Muscle of leg (tissue), 11 donors: ENCODE results near the gene FASTKD1. TPM values are rescaled to one million over a fixed set of nuclear protein-coding genes. Genes with fewer than 3 reads are reported as not detected.
A peak's percentile ranks its signal among the peaks of the same experiment; 100 is the strongest.

Experiments
- DNase-seq: peaks from one replicate; pipeline ENCODE4 v3.0.0; 2013
- H3K27ac ChIP-seq: one replicate; pipeline ENCODE4 v1.5.1; 2013; ENCODE audit warnings: mild to moderate bottlenecking, low read length, control low read depth
- H3K27me3 ChIP-seq: one replicate; pipeline ENCODE4 v1.6.1; 2013; ENCODE audit warnings: low read length; ENCODE audit not compliant: control insufficient read depth, insufficient read depth
- H3K36me3 ChIP-seq: one replicate; pipeline ENCODE4 v1.6.1; 2013; ENCODE audit warnings: low read length; ENCODE audit not compliant: control insufficient read depth, insufficient read depth
- H3K4me1 ChIP-seq: one replicate; pipeline ENCODE4 v1.6.1; 2013; ENCODE audit warnings: low read length; ENCODE audit not compliant: control insufficient read depth, insufficient read depth
- H3K4me3 ChIP-seq: one replicate; pipeline ENCODE4 v1.5.1; 2013; ENCODE audit warnings: low read length, control low read depth
- H3K9me3 ChIP-seq: replicated peaks from 2 replicates; pipeline ENCODE4 v1.6.1; 2013; ENCODE audit warnings: low read depth, low read length; ENCODE audit not compliant: control insufficient read depth
- WGBS: methylation state at CpG from one replicate; pipeline ENCODE4 v1.1.5; 2013; ENCODE audit warnings: missing lambda C conversion rate; ENCODE audit not compliant: insufficient coverage; 5-methylcytosine and 5-hydroxymethylcytosine counted together
- polyA plus RNA-seq, 8 donors: library from polyadenylated mRNA; unstranded; fragments of 120-200 nt; gene quantifications; one replicate each; pipeline versions ENCODE4 v1.2.1 to v1.2.3, GENCODE V29; 2013; ENCODE audit warnings: inconsistent platforms in 1 of 8, low replicate concordance in 1 of 8; ENCODE audit not compliant: insufficient read length in 8 of 8, insufficient read depth in 1 of 8
- total RNA-seq: library from RNA; stranded (reverse); fragments of 120-200 nt; gene quantifications from one replicate; pipeline ENCODE4 v1.2.4, GENCODE V29; 2013

The FASTKD1 gene
- total and polyA plus RNA-seq, 9 donors = 12.0 to 28.8 (median 20.1) TPM

- H3K4me3 ChIP-seq = peak overlapping the region; percentile 54
- no peaks in the 10 kb centered on the region for H3K27me3 ChIP-seq
- H3K4me1 ChIP-seq = no peaks in the 10 kb centered on the region
- no CpG with 5 or more reads among the region's 2 CpGs for WGBS
- H3K27ac ChIP-seq = peak overlapping the region; percentile 95
- H3K9me3 ChIP-seq = no peaks in the 10 kb centered on the region
- DNase-seq = no peak
- peaks cover 6% of the 10 kb centered on the region for H3K36me3 ChIP-seq
Measured at GRCh38 chr2:169512525-169512924, 61.1 kb downstream of the FASTKD1 start.

GRCh38 chr2:169511818-169512217 lies 61.8 kb downstream of the FASTKD1 start:
- peak; percentile 27 for DNase-seq
- Histone ChIP-seq H3K27ac (peak overlapping the region; percentile 95), H3K4me1 (no peaks in the 10 kb centered on the region), H3K36me3 (peaks cover 2% of the 10 kb centered on the region), H3K4me3 (peak overlapping the region; percentile 54), H3K9me3 (no peaks in the 10 kb centered on the region), H3K27me3 (no peaks in the 10 kb centered on the region)
- WGBS = no CpG with 5 or more reads among the region's 1 CpG

GRCh38 chr2:169510496-169510895 lies 63.2 kb downstream of the FASTKD1 start:
- no peaks in the 10 kb centered on the region for H3K27me3 ChIP-seq
- H3K27ac ChIP-seq = peak overlapping the region; percentile 95
- DNase-seq = no peak
- peaks cover 2% of the 10 kb centered on the region for H3K36me3 ChIP-seq
- no peaks in the 10 kb centered on the region for H3K9me3 ChIP-seq
- peak overlapping the region; percentile 54 for H3K4me3 ChIP-seq
- H3K4me1 ChIP-seq = no peaks in the 10 kb centered on the region
- 85% methylated on average over 3 of the region's 4 CpGs for WGBS

GRCh38 chr2:169509955-169510354 lies 63.7 kb downstream of the FASTKD1 start:
- DNase-seq = no peak
- no peaks in the 10 kb centered on the region for H3K27me3 ChIP-seq
- H3K9me3 ChIP-seq = no peaks in the 10 kb centered on the region
- no peaks in the 10 kb centered on the region for H3K36me3 ChIP-seq
- peak overlapping the region; percentile 95 for H3K27ac ChIP-seq
- WGBS = 98% methylated on average over 5 of the region's 8 CpGs
- H3K4me3 ChIP-seq = peak overlapping the region; percentile 54
- H3K4me1 ChIP-seq = no peaks in the 10 kb centered on the region

- Histone ChIP-seq H3K9me3 (no peaks in the 10 kb centered on the region), H3K4me1 (no peaks in the 10 kb centered on the region), H3K27ac (peak within 1 kb of the TSS; percentile 95), H3K4me3 (peak within 1 kb of the TSS; percentile 54), H3K27me3 (no peaks in the 10 kb centered on the region), H3K36me3 (peaks cover 2% of the 10 kb centered on the region)
- DNase-seq = peak; percentile 94
- 80% methylated on average over 1 of the region's 4 CpGs for WGBS
Measured at GRCh38 chr2:169509298-169509885, 64.3 kb downstream of the FASTKD1 start, which contains the start of gene KLHL41. Gene KLHL41 (plus strand): TSS chr2:169509702. CDS start chr2:169509779, 77 bp downstream.

GRCh38 chr2:169507698-169508097 lies 66.0 kb downstream of the FASTKD1 start:
- no peak overlapping the region for H3K4me3 ChIP-seq
- peak; percentile 80 for DNase-seq
- no peaks in the 10 kb centered on the region for H3K9me3 ChIP-seq
- peak overlapping the region; percentile 95 for H3K27ac ChIP-seq
- H3K36me3 ChIP-seq = peaks cover 2% of the 10 kb centered on the region
- no peaks in the 10 kb centered on the region for H3K4me1 ChIP-seq
- H3K27me3 ChIP-seq = no peaks in the 10 kb centered on the region

- WGBS = 100% methylated on average over 12 of the region's 19 CpGs
- peaks cover 9% of the 10 kb centered on the region for H3K36me3 ChIP-seq
- no peak overlapping the region for H3K27ac ChIP-seq
- no peak overlapping the region for H3K4me3 ChIP-seq
- no peaks in the 10 kb centered on the region for H3K9me3 ChIP-seq
- H3K4me1 ChIP-seq = no peaks in the 10 kb centered on the region
- no peaks in the 10 kb centered on the region for H3K27me3 ChIP-seq
- no peak for DNase-seq
Measured at GRCh38 chr2:169504651-169505050, 69.0 kb downstream of the FASTKD1 start.

GRCh38 chr2:169495310-169495928 lies 78.2 kb downstream of the FASTKD1 start:
- Histone ChIP-seq H3K27me3 (no peaks in the 10 kb centered on the region), H3K27ac (no peak overlapping the region), H3K36me3 (peaks cover 9% of the 10 kb centered on the region), H3K4me1 (no peaks in the 10 kb centered on the region), H3K9me3 (peaks cover 2% of the 10 kb centered on the region), H3K4me3 (no peak overlapping the region)
- 88% methylated on average over 1 of the region's 5 CpGs for WGBS
- DNase-seq = no peak

- Histone ChIP-seq H3K4me3 (no peak overlapping the region), H3K4me1 (no peaks in the 10 kb centered on the region), H3K9me3 (peaks cover 2% of the 10 kb centered on the region), H3K27ac (no peak overlapping the region), H3K27me3 (no peaks in the 10 kb centered on the region), H3K36me3 (peaks cover 5% of the 10 kb centered on the region)
- no peak for DNase-seq
- no CpG with 5 or more reads among the region's 2 CpGs for WGBS
Measured at GRCh38 chr2:169493360-169493759, 80.3 kb downstream of the FASTKD1 start.

- H3K36me3 ChIP-seq = peaks cover 5% of the 10 kb centered on the region
Measured at GRCh38 chr2:169491378-169491777, 82.3 kb downstream of the FASTKD1 start.

More at GRCh38 chr2:169491378-169491777, 82.3 kb downstream of the FASTKD1 start:
- Histone ChIP-seq H3K9me3 (peaks cover 2% of the 10 kb centered on the region), H3K27ac (no peak overlapping the region), H3K4me3 (no peak overlapping the region), H3K4me1 (no peaks in the 10 kb centered on the region), H3K27me3 (no peaks in the 10 kb centered on the region)
- DNase-seq = no peak
